Measurements from ENCODE around the gene CDH23. TPM values are rescaled to one million over a fixed set of nuclear protein-coding genes. Genes with fewer than 3 reads are reported as not detected.

Gene CDH23
- polyA plus RNA-seq, 1 donor (not counting 4 experiments of a cell fraction or from before 2014, with no cell fraction given): 0.01 TPM

DNA sequence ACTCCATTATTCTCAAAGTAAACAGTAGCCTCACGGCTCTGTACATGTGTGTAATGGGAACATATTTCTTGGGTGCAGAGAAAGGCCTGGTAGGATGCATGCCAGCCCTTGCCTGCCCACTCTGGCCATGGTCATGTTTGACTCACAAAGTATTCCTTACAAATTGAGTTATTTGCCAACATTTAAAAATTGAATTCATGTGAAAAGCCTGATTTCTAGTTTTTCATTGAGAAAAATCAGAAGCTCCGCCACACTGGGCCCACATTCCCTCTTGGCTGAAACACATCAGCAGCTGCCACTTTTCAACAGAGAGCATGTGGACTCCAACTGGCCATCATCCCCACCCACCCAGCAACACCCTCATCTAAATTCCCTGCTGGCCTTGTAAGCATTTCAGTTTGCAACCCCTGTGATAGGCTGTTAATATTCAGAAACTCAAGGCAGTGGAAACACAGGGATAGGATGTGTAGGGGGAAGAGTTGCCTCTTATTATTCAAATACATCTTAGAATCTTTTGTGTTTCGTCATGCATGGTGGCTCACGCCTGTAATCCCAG is 40.9 kb downstream of the CDH23 start:
- no peaks in the 10 kb centered on the region for H3K79me2 ChIP-seq (ENCODE audit: control insufficient read depth, insufficient read depth, low read length)
- dilution Hi-C loops (cut with MboI; ENCODE audit: extremely low pct_ligation_motif_present, low sequenced_read_pairs): no loop called here
- no peak for TF ChIP-seq EZH2 (IDR thresholded peaks at IDR 0.05; ENCODE audit: low read length)
- no peak for TF ChIP-seq CTCF (optimal IDR thresholded peaks at IDR 0.05 in 1 of 3, IDR thresholded peaks at IDR 0.05 in 1 of 3, conservative IDR thresholded peaks at IDR 0.05 in 1 of 3; ENCODE audit: extremely low read depth in 1 of 3, insufficient read depth in 2 of 3, low read length in 3 of 3)
- H2AFZ ChIP-seq (ENCODE audit: control insufficient read depth, low read length): no peak overlapping the region
- H3K4me3 ChIP-seq (ENCODE audit: control insufficient read depth in 2 of 3, extremely low read depth in 1 of 3, insufficient read depth in 2 of 3, low read depth in 1 of 3, low read length in 3 of 3): no peak overlapping the region
- no peak for DNase-seq (ENCODE audit: low read depth, low spot score)
- no peak for FAIRE-seq
- H3K4me2 ChIP-seq (ENCODE audit: control insufficient read depth, extremely low read depth, insufficient read depth, low read depth, low read length): no peak overlapping the region
- H4K20me1 ChIP-seq (ENCODE audit: control insufficient read depth, extremely low read depth, insufficient read depth, low read length): no peaks in the 10 kb centered on the region
- no peaks in the 10 kb centered on the region for H3K36me3 ChIP-seq (ENCODE audit: control insufficient read depth in 2 of 2, extremely low read depth in 1 of 2, insufficient read depth in 2 of 2, low read length in 2 of 2)
- no peak overlapping the region for H3K27ac ChIP-seq (ENCODE audit: control insufficient read depth, insufficient read depth, low read length)
- H3K9me1 ChIP-seq (ENCODE audit: control insufficient read depth, extremely low read depth, insufficient read depth, low read length): no peaks in the 10 kb centered on the region
- no peaks in the 10 kb centered on the region for H3K4me1 ChIP-seq (ENCODE audit: control insufficient read depth, extremely low read depth, insufficient read depth, low read length)
- H3K9ac ChIP-seq (ENCODE audit: control insufficient read depth, extremely low read depth, insufficient read depth, low read length): no peak overlapping the region
- no peaks in the 10 kb centered on the region for H3K9me3 ChIP-seq (ENCODE audit: control insufficient read depth, low read depth, low read length)
- H3K27me3 ChIP-seq (ENCODE audit: control insufficient read depth, extremely low read depth, insufficient read depth, low read length): peaks cover 18% of the 10 kb centered on the region

GRCh38 chr10:71438761-71439160 is 42.0 kb downstream of the CDH23 start:
- no peak overlapping the region for H3K9ac ChIP-seq (ENCODE audit: control insufficient read depth, extremely low read depth, insufficient read depth, low read length)
- dilution Hi-C loops (cut with MboI; ENCODE audit: extremely low pct_ligation_motif_present, low sequenced_read_pairs): no loop called here
- no peak overlapping the region for H2AFZ ChIP-seq (ENCODE audit: control insufficient read depth, low read length)
- no peak for FAIRE-seq
- no peaks in the 10 kb centered on the region for H3K4me1 ChIP-seq (ENCODE audit: control insufficient read depth, extremely low read depth, insufficient read depth, low read length)
- no peak for DNase-seq (ENCODE audit: low read depth, low spot score)
- H3K4me2 ChIP-seq (ENCODE audit: control insufficient read depth, extremely low read depth, insufficient read depth, low read depth, low read length): no peak overlapping the region
- no peaks in the 10 kb centered on the region for H3K79me2 ChIP-seq (ENCODE audit: control insufficient read depth, insufficient read depth, low read length)
- no peak for TF ChIP-seq EZH2 (IDR thresholded peaks at IDR 0.05; ENCODE audit: low read length)
- no peak for TF ChIP-seq CTCF (optimal IDR thresholded peaks at IDR 0.05 in 1 of 3, IDR thresholded peaks at IDR 0.05 in 1 of 3, conservative IDR thresholded peaks at IDR 0.05 in 1 of 3; ENCODE audit: extremely low read depth in 1 of 3, insufficient read depth in 2 of 3, low read length in 3 of 3)
- H3K27me3 ChIP-seq (ENCODE audit: control insufficient read depth, extremely low read depth, insufficient read depth, low read length): peaks cover 14% of the 10 kb centered on the region
- no peaks in the 10 kb centered on the region for H3K9me1 ChIP-seq (ENCODE audit: control insufficient read depth, extremely low read depth, insufficient read depth, low read length)
- no peaks in the 10 kb centered on the region for H4K20me1 ChIP-seq (ENCODE audit: control insufficient read depth, extremely low read depth, insufficient read depth, low read length)
- no peak overlapping the region for H3K27ac ChIP-seq (ENCODE audit: control insufficient read depth, insufficient read depth, low read length)
- no peaks in the 10 kb centered on the region for H3K36me3 ChIP-seq (ENCODE audit: control insufficient read depth in 2 of 2, extremely low read depth in 1 of 2, insufficient read depth in 2 of 2, low read length in 2 of 2)
- H3K4me3 ChIP-seq (ENCODE audit: control insufficient read depth in 2 of 3, extremely low read depth in 1 of 3, insufficient read depth in 2 of 3, low read depth in 1 of 3, low read length in 3 of 3): no peak overlapping the region
- H3K9me3 ChIP-seq (ENCODE audit: control insufficient read depth, low read depth, low read length): no peaks in the 10 kb centered on the region
